GM12874 (cell line): ENCODE results near the gene DNAJC30.

ENCODE experiments used
- TF ChIP-seq, protein P1 (sequence below): IDR thresholded peaks from 2 replicates; pipeline ENCODE4 v1.5.1; 2011; ENCODE audit warnings: low read depth, mild to moderate bottlenecking, control low read depth, low read length, moderate library complexity; ENCODE audit not compliant: insufficient read depth

Gene DNAJC30

DNA sequence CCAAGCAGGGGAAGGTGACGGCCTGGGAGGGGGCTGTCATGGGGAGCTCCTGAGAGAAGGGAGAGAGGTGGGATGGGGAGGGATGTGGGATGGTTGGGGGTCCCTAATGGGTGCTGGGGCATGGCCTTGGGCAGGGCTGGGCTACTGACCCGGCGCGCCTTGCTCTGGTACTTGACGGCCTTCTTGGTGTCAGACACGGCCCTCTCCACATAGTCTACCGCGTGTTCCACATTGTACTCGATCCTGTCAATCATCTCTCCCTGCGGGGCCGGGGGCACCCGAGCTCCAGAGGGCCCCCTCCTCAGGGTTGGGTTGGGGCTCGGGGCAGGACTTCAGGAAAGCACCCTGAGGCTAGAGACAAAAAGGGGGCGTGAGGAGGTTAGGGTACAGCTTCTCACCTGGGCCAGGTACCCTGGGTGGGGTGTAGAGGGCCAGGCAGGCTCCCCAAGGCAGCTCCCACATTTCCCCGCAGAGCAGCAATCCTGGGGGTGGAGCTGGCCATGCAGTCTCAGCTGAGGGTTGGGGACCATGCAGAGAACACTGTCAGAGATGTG, 17.4 kb upstream of the DNAJC30 start:
- TF ChIP-seq, protein P1, sequence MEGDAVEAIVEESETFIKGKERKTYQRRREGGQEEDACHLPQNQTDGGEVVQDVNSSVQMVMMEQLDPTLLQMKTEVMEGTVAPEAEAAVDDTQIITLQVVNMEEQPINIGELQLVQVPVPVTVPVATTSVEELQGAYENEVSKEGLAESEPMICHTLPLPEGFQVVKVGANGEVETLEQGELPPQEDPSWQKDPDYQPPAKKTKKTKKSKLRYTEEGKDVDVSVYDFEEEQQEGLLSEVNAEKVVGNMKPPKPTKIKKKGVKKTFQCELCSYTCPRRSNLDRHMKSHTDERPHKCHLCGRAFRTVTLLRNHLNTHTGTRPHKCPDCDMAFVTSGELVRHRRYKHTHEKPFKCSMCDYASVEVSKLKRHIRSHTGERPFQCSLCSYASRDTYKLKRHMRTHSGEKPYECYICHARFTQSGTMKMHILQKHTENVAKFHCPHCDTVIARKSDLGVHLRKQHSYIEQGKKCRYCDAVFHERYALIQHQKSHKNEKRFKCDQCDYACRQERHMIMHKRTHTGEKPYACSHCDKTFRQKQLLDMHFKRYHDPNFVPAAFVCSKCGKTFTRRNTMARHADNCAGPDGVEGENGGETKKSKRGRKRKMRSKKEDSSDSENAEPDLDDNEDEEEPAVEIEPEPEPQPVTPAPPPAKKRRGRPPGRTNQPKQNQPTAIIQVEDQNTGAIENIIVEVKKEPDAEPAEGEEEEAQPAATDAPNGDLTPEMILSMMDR, result no peak

DNA sequence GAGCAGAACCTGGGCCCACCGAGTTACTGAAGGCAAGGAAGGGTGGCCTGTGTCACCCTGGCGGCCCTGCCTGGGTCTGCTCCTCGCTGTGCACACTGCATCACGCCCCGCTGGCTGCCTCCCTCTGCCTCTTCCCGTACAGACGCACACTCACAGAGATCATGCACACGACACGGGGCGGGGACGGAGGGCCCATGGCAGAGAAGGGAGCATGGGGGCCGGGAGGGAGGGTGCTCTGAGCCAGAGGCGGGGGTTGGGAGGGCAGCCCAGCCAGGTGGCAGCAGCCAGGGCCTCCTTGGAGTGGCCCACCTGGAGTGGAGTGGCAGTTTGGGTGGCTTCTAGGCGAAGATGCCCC, 16.8 kb upstream of the DNAJC30 start:
- TF ChIP-seq, protein P1, result no peak

DNA sequence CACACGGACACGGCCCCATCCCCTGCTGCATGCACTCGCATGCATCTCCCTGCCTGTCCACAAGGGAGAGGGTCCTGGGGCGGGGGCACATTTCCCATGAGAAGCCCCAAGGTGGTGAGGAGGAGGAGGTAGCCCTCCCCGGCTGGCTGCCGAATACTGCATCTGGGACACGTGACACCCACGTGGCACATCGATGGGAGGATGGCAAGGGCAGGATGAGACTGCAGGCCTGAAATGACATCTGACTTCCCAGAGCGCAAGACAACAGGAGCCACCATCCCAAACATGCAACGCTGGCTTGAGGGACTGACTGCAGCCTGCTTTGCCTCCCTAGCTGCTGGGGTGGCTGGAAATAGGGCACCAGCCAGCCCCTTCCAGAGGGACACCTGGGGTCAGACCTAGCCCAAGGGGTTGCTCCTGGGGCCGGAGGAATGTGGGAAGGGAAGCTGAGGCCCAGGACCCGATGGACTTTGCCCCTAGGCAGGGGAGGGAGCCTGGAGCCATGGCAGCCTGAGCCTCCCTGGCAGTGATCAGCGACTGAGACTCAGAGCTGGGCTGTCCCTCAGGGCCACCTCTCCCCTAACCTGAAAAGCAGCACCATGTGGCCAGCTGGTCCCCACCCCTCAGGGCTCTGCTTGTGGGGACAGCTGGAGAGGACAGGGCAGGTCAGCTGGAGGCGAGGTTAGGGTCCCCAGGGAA, 16.3 kb upstream of the DNAJC30 start:
- TF ChIP-seq, protein P1, result no peak

DNA sequence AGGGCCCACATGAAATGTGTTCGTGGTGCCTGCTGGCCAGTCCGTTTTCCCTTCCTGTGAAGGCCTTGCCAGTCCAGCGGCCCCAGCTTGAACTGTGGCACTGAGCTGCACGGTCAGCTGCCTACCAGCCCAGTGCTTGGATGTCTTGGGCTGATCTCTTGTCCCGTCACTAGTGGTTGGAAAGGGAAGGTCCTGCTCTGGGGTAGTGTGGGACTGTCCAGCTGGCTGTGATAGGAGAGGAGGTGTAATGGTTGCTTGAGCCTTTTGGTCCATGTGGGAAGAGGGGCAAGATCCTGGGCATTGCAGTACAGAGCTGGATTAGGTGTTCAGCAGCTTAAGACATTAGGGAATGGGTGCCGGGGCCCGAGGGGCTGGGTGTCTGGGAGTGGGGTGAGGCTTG, 15.2 kb upstream of the DNAJC30 start:
- TF ChIP-seq, protein P1, result no peak

DNA sequence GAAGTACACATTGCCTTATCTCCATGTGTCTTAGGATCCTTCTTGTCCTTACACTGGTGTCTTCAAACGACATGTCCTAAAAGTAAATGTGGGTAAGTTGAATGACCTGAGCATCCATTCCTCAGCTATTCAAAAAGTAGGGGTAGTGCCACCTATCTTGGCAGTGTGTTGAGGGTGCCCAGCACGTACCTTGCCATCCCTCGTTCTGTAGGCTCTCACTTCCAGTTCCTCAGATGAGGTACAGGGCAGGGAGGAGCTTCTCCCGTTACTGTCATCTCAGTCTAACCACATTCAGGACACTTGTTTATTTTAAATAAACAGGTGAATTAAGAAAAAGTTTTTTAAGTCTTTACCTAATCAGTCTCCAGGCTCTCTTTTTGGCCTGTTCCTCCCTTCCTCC, 13.1 kb upstream of the DNAJC30 start:
- TF ChIP-seq, protein P1, result no peak

DNA sequence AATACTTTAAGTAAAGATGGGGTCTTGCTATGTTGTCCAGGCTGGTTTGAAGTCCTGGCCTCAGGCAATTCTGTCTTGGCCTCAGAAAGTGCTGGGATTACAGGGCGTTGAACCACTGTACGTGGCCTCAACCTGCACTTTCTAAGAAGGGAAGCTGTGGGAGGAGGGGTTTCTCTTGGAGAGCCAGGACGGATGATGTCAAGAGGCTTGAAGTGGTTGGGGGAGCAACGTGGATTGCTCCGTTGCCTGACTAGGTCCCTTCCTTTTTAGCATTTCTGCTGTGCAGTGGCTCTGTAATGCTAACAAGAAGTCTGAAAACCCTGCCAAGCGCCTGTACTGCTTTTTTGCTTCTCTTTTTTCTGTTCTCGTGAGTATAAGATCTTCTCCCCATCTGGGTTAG, 7.4 kb upstream of the DNAJC30 start:
- TF ChIP-seq, protein P1, result no peak

DNA sequence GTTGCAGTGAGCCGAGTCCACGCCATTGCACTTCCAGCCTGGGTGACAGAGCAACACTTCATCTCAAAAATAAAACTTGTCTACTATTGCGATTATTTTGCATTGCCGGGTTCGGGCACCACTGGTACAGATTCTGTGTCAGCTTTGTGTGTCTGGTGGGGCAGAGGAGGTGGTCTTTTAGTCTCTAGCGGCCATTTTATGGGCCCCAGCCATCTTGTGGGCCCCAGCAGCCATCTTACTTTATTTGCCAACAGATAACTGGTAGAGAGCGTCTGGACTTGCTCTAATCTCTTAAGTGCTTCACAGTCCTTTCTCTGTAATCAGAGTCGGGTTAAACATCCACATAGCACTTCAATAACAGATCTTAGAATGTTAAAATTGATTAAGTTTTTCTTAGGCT, 5.0 kb upstream of the DNAJC30 start:
- TF ChIP-seq, protein P1, result no peak

DNA sequence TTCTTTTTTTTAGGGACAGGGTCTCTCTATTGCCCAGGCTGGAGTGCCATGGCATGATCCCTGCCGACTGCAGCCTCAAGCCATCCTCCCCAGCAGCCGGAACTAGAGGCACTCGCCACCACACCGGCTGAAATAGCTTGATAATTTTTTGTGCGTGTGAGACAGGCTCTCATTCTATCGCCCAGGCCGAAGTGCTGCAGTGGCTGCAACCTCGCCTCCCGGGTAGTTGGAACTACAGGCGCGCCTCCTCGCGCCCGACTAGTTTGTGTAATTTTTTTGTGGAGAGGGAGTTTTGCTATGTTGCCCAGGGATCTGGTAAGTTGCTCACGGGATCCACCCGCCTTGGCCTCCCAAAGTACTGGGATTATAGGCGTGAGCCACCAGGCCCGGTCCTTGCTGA, 2.1 kb upstream of the DNAJC30 start:
- TF ChIP-seq, protein P1, result no peak
